HG03457 (cell line): ENCODE data around the gene TMEM165.
A peak's percentile ranks its signal among the peaks of the same experiment; 100 is the strongest.
"Not testable (repeated sequence)": the region's sequence is repeated elsewhere in the genome, so short reads cannot be mapped to it uniquely, and the experiment has no call there.

ENCODE experiments used
- ATAC-seq: cut with Tn5 transposase; IDR thresholded peaks from one replicate; pipeline ENCODE4 v1.9.1; 2021; ENCODE audit warnings: moderate number of reproducible peaks; ENCODE audit not compliant: unreplicated experiment

The TMEM165 gene

DNA sequence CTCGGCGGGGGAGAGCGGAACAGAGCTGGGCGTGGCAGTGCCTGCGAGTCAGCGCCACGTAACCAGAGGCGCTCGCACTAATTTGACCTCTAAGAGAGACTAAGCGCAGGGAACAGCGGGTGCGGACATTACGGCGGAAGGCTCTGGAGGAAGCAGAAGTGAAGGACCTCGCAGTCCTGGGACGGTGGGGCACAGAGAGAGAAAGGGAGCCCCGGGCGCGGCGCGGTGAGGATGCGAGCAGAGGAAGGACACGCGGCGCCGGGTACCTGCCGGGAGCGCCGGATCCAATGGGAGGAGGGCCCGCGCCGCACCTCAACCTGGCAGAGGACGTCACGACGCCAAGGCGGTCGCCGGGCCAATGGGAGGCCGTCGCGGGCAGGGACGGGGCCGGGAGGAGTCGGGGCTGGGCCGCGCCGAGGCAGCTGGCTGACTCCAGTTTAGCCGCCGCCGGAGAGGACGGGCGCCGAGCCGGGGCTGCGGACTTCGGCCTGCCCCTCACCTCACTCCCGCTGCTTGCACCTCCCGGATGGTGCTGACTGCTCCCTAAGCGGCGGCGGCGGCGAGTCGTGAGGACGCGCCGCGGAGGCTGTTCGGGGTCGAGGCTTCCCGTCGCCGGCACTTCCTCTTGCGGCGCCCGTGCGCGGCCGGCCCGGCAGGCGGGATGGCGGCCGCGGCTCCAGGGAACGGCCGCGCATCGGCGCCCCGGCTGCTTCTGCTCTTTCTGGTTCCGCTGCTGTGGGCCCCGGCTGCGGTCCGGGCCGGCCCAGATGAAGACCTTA, at the start of gene TMEM165:
Gene TMEM165, plus strand, starts transcription at position 429 of the 779 bp plus-strand sequence. Its CDS starts 233 bp downstream, at position 662.
- ATAC-seq: peak; percentile 93

- peak; percentile 94 for ATAC-seq
Measured at GRCh38 chr4:55345980-55346850, 49.5 kb upstream of the TMEM165 start, which contains the start of gene SRD5A3. SRD5A3 (plus strand) TSS chr4:55346242; CDS start chr4:55346337, 95 bp downstream.

DNA sequence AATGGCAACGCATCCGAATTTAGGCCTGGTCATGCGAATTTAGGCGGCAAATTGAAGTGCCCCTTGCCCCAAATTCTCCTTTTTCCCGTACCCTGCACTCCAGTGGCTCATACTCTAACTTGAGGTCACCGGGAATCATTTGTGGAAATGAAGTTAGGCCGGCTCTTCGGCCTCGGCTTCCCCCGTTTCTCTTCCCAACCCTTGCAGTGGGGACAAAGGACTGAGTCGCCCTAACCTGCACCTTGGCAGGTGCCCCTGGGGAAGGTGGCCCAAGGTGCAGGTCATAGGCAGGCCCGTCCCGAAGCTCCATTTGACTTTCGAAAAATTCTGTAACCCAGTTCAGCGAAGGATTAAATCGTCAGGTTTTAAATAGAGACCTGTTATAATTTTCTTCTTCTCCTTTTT, 48.9 kb upstream of the TMEM165 start:
- no peak for ATAC-seq

DNA sequence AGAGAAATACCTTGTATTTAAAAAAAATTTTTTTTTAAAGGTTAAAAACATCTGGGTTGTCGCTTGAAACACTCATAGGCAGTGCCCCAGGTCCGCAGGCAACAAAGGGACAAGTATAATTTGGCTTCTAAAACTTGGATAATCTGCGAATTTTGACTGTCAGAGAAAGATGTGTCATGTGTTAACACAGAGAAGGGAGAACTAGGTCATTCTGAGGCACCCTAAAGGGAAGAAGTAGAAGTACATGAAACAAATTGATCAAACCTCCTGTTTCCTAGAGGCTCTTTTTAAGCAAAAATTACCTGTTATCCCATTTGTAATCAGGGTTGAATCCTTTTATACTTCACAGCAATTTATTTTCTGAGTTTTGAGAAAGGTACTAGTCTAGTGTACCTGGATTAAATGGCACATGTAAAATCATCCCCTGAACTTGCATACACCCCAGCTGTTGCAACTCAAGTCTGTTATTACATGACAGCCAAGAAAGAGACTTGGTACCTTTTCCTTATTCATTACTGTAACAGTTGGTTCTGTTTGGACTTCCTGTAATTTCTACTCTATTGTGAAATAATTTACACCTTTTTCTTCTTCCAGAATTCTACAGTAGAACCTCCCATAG, 48.0 kb upstream of the TMEM165 start:
- ATAC-seq: no peak

DNA sequence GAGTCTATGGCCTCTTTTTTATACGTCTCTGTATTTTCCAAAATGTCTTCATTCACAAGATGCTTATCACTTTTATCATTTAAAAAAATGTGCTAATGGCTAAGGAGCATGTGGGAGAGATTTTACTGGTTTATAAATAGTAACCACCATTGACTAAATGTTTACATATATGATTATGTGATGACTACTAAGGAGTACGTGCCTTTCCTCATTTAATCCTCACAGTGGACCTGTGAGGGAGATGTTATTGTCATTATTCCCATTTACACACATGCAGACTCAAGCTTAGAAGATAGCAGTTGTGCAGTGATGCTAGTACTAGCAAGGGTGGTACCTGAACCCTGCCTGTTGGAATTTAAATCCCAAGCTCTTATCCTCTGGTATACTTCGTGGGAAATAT, 47.3 kb upstream of the TMEM165 start:
- no peak for ATAC-seq

DNA sequence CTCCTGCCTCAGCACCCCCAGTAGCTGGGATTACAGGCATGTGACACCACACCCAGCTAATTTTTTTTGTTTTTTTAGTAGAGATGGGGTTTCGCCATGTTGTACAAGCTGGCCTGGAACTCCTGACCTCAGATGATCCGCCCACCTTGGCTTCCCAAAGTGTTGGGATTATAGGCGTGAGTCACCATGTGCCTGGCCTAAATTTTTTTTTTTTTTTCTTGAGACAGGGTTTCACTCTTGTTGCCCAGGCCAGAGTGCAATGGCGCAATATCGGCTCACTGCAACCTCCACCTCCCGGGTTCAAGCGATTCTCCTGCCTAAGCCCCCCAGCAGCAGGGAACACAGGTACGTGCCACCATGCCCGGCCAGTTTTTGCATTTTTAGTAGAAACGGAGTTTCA, 44.9 kb upstream of the TMEM165 start:
- ATAC-seq: not testable (repeated sequence)

GRCh38 chr4:55351824-55352223, 43.9 kb upstream of the TMEM165 start:
- no peak for ATAC-seq

DNA sequence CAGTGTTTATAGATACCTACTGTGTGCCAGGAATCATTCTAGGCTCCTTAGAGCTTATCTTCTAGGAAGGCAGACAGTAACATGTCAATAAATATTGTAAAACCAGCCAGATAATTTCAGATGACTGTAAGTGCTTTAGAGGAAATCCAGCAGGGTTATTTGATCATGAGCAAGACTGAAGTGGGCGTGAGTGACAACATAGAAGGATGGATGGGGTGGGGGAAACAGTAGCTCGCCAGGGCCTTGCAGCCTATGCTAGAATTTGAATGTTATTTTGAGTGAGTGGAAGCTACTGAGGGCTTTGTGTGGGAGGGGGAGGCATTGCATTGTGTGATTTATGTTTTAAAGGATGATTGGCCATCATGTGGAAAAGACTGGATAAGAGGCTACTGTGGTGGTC, 43.0 kb upstream of the TMEM165 start:
- ATAC-seq: no peak

GRCh38 chr4:55353228-55353747, 42.5 kb upstream of the TMEM165 start:
- ATAC-seq: not testable (repeated sequence)

- no peak for ATAC-seq
Measured at GRCh38 chr4:55354648-55355047, 41.1 kb upstream of the TMEM165 start.

DNA sequence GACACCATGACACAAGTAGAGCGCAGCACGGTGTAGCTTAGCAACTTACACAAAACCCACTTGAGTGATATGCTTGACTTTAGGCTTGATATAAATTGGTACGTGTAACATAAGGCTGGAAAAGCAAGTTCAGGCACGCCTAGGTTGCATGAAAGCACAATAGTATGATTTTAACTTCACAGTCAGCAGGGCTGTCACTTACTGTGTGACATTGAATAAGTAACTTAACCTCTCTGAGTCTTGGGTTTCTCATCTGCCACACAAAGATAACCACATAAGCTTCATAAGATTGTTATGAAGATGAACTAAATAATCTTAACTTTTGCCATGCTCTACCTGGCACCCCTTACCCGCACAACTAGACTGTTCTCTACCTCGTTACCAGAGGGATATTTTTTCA, 40.2 kb upstream of the TMEM165 start:
- no peak for ATAC-seq

GRCh38 chr4:55356991-55357461, 38.7 kb upstream of the TMEM165 start:
- ATAC-seq: no peak

GRCh38 chr4:55358246-55358645, 37.5 kb upstream of the TMEM165 start:
- peak; percentile 11 for ATAC-seq

- ATAC-seq: peak; percentile 75
Measured at GRCh38 chr4:55358668-55359067, 37.1 kb upstream of the TMEM165 start.

- no peak for ATAC-seq
Measured at GRCh38 chr4:55359397-55359916, 36.3 kb upstream of the TMEM165 start.

GRCh38 chr4:55362938-55363337, 32.8 kb upstream of the TMEM165 start:
- not testable (repeated sequence) for ATAC-seq

GRCh38 chr4:55363691-55364351, 31.9 kb upstream of the TMEM165 start:
- no peak for ATAC-seq

GRCh38 chr4:55364691-55365344, 30.9 kb upstream of the TMEM165 start:
- ATAC-seq: no peak

GRCh38 chr4:55365345-55365728, 30.4 kb upstream of the TMEM165 start:
- ATAC-seq: no peak

- no peak for ATAC-seq
Measured at GRCh38 chr4:55366621-55367020, 29.1 kb upstream of the TMEM165 start.
